Smooth muscle cell (in vitro differentiated cells): ENCODE data around the gene MED27. TPM values are rescaled to one million over a fixed set of nuclear protein-coding genes. Genes with fewer than 3 reads are reported as not detected.

Experiments used
- DNase-seq: peaks from one replicate; lab custom pipeline; 2025; ENCODE audit not compliant: unreplicated experiment; lab: John Stamatoyannopoulos, UW
- H2AFZ ChIP-seq: fragments of 200-600 bp; sonication (generic); 2 replicates; pipeline ENCODE4 v1.6.0; 2016; ENCODE audit warnings: antibody characterized with exemption, low read depth, mild to moderate bottlenecking
- H3F3A ChIP-seq: fragments of 200-600 bp; sonication (generic); 2 replicates; pipeline ENCODE4 v1.6.0; 2017; ENCODE audit warnings: antibody characterized with exemption, low read depth
- H3K27ac ChIP-seq: fragments of 200-600 bp; sonication (generic); 2 replicates; pipeline ENCODE4 v1.5.1; 2016; ENCODE audit warnings: low read depth, mild to moderate bottlenecking
- H3K27me3 ChIP-seq: fragments of 200-600 bp; sonication (generic); 2 replicates; pipeline ENCODE4 v1.6.1; 2016; ENCODE audit warnings: low read depth, mild to moderate bottlenecking
- H3K36me3 ChIP-seq: fragments of 200-600 bp; sonication (generic); 2 replicates; pipeline ENCODE4 v1.5.1; 2016; ENCODE audit warnings: low read depth
- H3K4me1 ChIP-seq: fragments of 200-600 bp; sonication (generic); 2 replicates; pipeline ENCODE4 v1.5.1; 2016; ENCODE audit warnings: low read depth
- H3K4me2 ChIP-seq: fragments of 200-600 bp; sonication (generic); 2 replicates; pipeline ENCODE4 v1.6.0; 2016; ENCODE audit warnings: mild to moderate bottlenecking
- H3K4me3 ChIP-seq: fragments of 200-600 bp; sonication (generic); 2 replicates; pipeline ENCODE4 v1.5.1; 2016; ENCODE audit warnings: mild to moderate bottlenecking
- H3K79me2 ChIP-seq: fragments of 200-600 bp; sonication (generic); 2 replicates; pipeline ENCODE4 v1.6.0; 2016; ENCODE audit warnings: low read depth, mild to moderate bottlenecking
- H3K9ac ChIP-seq: fragments of 200-600 bp; sonication (generic); 2 replicates; pipeline ENCODE4 v1.6.0; 2016; ENCODE audit warnings: low read depth
- H3K9me3 ChIP-seq: fragments of 200-600 bp; sonication (generic); replicated peaks from 2 replicates; pipeline ENCODE4 v1.5.1; 2016; ENCODE audit warnings: low read depth
- H4K20me1 ChIP-seq: fragments of 200-600 bp; sonication (generic); 2 replicates; pipeline ENCODE4 v1.6.0; 2016; ENCODE audit warnings: low read depth
- CTCF ChIP-seq: fragments of 200-600 bp; sonication (generic); IDR thresholded peaks from 2 replicates; pipeline ENCODE4 v1.5.1; 2017; ENCODE audit warnings: borderline replicate concordance, mild to moderate bottlenecking, antibody characterized with exemption; ENCODE audit not compliant: insufficient read depth, poor library complexity, severe bottlenecking
- WGBS: methylation state at CpG from one replicate; pipeline ENCODE4 v1.1.7; 2016; ENCODE audit warnings: low lambda C conversion rate; 5-methylcytosine and 5-hydroxymethylcytosine counted together
- polyA plus RNA-seq: library from polyadenylated mRNA; unstranded; fragments of >200 nt; fragmentation: Nextera tagmentation; extraction: Ambion mirVana; gene quantifications from 2 replicates; pipeline ENCODE4 v1.2.1, GENCODE V29; 2016
- total RNA-seq: library from RNA; depleted of rRNA; stranded (reverse); fragments of >200 nt; gene quantifications from 2 replicates; pipeline ENCODE4 v1.2.3, GENCODE V29; 2014

The MED27 gene
- total and polyA plus RNA-seq, 2 experiments from 2014 or later = 24.0 to 50.0 TPM

DNA sequence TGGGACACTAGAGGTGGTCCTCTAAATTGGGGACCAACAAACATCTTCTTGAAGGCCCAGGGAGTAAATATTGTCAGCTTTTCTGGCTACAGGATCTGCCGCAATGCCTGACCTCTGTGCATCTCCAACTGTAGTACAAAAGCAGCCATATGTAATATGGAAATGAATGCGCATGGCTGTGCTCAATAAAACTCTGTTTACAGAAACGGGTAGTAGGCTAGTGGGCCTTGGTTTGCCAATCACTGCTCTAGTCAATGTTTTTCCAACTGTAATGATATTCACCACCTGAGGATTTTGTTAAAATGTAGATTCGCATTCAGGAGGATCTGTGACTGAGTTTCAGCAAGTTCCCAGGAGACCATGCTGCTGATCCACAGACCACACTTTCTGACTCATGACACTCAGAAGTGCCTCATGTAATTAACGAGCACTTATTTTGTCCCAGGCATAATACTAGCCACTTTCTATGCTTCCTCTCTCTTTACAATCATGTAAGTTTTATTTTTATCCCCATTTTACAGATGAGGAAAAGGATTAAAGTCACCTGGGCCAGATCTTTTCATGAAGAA, 96.9 kb downstream of the MED27 start:
- Histone ChIP-seq H3K9ac (no peak overlapping the region), H3K9me3 (no peaks in the 10 kb centered on the region), H3F3A (no peaks in the 10 kb centered on the region), H3K36me3 (no peaks in the 10 kb centered on the region), H3K27me3 (no peaks in the 10 kb centered on the region), H3K27ac (no peak overlapping the region), H3K4me1 (no peaks in the 10 kb centered on the region), H2AFZ (no peak overlapping the region), H3K79me2 (no peaks in the 10 kb centered on the region), H3K4me2 (no peak overlapping the region), H4K20me1 (peaks cover 81% of the 10 kb centered on the region), H3K4me3 (no peak overlapping the region)
- 74% methylated on average over 5 of the region's 5 CpGs for WGBS
- no peak for TF ChIP-seq CTCF
- no peak for DNase-seq

DNA sequence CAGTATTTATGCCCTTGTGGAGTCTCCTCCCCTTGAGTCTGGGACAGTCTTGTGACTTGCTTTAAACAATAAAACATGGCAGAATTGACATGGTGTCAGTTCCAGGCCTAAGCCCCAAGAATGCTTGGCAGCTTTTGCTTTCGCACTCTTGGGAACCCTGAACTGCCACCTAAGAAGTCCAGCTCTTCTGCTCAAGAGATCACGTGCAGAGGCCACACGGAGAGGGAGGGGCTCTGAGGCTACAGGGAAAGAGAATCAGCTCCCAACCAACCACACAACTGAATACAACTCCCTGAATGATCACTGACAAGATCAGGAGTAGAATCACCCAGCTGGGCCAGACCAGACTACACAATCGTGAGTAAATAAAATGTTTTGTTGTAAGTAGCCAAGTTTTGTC, 97.6 kb downstream of the MED27 start:
- H3K4me2 ChIP-seq = no peak overlapping the region
- H3K9me3 ChIP-seq = no peaks in the 10 kb centered on the region
- no peaks in the 10 kb centered on the region for H3F3A ChIP-seq
- H3K36me3 ChIP-seq = no peaks in the 10 kb centered on the region
- no peak overlapping the region for H3K4me3 ChIP-seq
- H3K79me2 ChIP-seq = no peaks in the 10 kb centered on the region
- no peak overlapping the region for H3K9ac ChIP-seq
- WGBS = 86% methylated on average over 4 of the region's 4 CpGs
- no peaks in the 10 kb centered on the region for H3K4me1 ChIP-seq
- DNase-seq = no peak
- TF ChIP-seq CTCF = no peak
- H2AFZ ChIP-seq = no peak overlapping the region
- H4K20me1 ChIP-seq = peaks cover 83% of the 10 kb centered on the region
- no peak overlapping the region for H3K27ac ChIP-seq
- no peaks in the 10 kb centered on the region for H3K27me3 ChIP-seq

- no peak for TF ChIP-seq CTCF
- no peaks in the 10 kb centered on the region for H3F3A ChIP-seq
- H3K9me3 ChIP-seq = no peaks in the 10 kb centered on the region
- H3K36me3 ChIP-seq = no peaks in the 10 kb centered on the region
- peaks cover 86% of the 10 kb centered on the region for H4K20me1 ChIP-seq
- no peak for DNase-seq
- no peak overlapping the region for H3K27ac ChIP-seq
- no peak overlapping the region for H3K9ac ChIP-seq
- no peaks in the 10 kb centered on the region for H3K4me1 ChIP-seq
- no peak overlapping the region for H2AFZ ChIP-seq
- H3K4me3 ChIP-seq = no peak overlapping the region
- H3K4me2 ChIP-seq = no peak overlapping the region
- no peaks in the 10 kb centered on the region for H3K79me2 ChIP-seq
- 79% methylated on average over 8 of the region's 8 CpGs for WGBS
- H3K27me3 ChIP-seq = no peaks in the 10 kb centered on the region
Observed at GRCh38 chr9:131981116-131981776, 98.4 kb downstream of the MED27 start.
